Suppressor macrophage treated with lipopolysaccharide for 4 hours (primary cell): ENCODE data around the gene FAM234A.

Experiments used
- DNase-seq: peaks from one replicate; pipeline ENCODE4 v3.0.0-alpha.2; 2020

Gene FAM234A

DNA sequence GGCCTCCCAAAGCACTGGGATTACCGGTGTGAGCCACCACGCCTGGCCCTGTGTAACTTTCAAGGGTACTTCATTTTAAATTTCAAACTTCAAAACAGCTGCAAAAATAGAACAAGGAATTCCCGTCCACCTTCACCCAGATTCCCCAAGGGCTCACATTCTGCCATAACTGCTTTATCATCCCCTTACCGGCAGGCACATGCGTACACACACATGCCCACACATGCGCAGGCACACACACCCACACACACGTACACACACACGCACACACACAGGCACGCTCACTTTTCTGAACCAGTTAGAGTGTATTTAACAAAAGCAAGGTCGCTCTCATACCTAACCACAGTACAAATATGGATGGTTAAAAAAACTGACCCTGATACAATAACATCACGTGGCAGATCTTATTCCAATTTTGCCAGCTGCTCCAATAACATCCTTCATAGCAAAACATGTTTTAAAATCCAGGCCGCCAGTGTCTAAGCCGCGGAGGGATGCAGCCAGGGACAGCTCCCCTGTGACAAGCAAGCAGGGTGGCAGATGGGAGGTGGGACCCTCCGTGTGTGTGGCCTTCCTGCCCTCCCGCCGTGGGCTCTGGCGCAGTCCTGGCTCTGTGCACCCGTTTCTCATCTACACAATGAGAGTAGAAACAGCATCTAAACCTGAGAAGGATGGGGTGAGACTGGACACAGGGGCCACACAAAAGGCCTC is 71.5 kb downstream of the FAM234A start:
- no peak for DNase-seq

DNA sequence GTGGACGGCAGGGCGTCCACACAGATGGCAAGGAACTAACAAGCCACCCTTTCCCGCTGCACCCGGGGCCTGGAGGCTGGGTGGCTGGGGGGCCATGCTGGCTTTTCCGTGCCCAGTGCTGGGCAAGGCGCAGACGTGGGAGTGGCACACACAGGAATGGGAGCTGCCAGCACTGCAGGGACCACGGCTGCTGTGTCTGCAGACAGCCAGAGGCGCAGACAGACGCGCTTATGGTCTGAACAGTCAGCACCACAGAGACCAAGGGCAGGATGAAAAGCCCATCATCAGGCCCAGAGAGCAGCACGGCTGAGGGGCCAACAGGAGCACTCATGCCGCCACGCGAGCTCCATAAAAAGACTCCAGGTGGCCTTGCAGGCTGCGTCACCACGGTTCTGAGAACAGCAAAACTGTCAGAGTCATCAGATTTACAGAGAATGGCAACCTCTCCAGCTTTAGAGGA is 72.3 kb downstream of the FAM234A start:
- DNase-seq = no peak

DNA sequence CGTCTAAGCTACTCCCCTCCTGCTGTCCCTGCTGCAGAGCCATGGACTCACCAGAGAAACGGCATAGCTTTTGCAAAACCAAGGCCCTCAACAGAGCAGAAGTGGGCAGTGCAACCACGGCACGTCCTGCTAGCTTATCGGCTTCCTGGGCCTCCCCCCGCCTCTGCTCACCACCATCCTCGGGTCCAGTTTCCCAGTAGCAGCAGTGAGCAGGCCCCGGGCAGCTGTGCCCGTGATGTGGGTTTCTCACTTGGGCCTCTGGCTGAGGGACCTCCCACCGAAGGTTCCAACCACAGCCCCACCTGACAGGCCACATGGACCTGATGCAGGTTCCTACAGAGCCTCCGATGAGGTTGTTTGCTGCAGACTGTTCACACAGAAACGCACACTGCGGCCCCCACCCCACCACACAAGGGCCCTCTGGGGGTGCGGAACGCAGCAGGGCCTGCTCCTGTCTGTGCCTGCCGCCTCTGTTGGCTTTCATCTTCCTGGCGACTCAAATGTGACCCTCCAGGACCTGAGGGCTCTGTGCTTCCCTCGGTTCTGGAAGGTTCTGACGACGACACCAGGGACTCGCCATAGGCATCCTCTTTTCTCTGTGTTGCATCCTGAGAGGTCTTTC is 73.2 kb downstream of the FAM234A start:
- DNase-seq = no peak

DNA sequence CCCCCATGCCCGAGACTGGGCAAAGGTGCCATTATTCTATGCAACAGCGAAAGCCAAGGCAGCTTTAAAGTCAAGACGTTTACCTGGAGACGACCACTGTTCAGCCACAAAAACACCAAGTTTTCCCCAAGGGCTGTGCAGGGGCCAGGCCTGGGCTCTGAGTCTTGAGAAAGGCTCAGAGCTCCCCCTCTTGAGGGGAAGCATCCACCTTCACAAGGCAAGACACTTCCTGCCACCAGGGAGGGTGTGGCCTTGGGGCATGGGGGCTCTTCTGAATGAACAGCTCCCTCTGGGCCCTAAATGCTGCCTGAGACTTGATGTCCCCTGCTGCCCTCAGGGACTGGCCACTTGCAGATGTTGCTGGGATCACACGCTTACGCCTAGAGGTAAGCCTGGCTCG is 74.9 kb downstream of the FAM234A start:
- DNase-seq = no peak

DNA sequence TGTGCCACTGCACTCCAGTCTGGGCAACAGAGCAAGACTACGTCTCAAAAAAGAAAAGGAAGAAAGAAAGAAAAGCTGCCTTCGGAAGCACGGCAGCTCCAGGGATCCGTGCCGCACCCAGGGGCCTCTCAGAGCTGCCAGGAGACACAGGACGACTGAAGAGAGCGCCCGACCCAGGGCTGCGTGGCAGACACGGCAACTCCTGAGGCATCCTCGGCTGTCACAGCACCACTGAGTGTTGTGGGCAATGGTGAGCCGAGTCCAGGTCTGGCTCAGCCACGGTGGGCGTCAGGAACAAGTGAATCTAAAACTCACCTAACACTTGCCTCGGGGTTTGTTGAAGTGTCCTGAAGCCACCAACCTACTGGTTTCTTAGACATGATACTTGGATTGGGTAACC is 77.1 kb downstream of the FAM234A start:
- no peak for DNase-seq

DNA sequence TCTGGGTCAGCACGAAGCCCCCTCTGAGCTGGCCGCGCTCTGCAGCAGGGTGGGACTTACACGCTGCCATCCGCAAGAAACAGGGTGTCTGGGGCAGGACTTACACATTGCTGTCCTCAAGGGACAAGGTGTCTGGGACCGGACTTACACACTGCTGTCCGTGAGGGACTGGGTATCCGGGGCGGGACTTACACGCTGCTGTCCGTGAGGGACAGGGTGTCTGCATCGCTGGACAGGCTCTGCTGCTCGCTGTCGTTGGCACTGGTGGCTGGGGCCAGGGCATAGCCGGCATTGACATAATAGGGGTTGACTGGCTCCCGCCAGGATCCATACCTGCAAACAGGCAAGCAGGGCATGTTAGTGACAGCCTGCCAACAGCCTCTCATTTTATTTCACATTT is 79.7 kb downstream of the FAM234A start:
- DNase-seq = no peak

DNA sequence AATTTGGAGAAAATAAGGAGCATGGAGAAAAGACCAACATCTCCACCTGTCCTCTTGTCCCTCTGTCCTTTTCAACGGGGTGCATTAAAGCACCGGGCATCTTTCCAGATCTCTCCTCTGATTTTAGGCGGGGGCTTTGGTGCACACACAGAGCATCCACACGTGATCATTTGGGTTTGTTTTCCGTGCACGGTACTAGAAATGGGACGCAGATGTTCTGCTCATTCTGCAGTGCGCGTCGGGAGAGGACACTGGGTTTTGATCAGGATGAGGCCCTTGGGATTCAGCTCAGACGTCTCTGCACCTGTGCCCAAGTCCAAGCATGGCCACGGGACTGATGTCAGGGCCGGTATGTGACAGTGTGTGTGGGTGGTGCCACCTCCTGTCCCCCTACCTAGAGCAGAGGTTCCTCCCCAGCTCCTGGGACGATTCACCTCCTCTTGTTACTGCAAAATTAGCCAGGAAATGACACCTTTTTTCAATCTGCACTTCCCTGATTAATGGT is 80.2 kb downstream of the FAM234A start:
- DNase-seq = no peak
